KMS-11 (cell line): ENCODE results near the gene RAI14.

Experiments used
- H2AFZ ChIP-seq: fragments of 200-600 bp; sonication (generic); 2 replicates; pipeline ENCODE4 v1.6.1; 2016; ENCODE audit warnings: antibody characterized with exemption, mixed run types, low read depth
- H3K27ac ChIP-seq: fragments of 200-600 bp; sonication (generic); 2 replicates; pipeline ENCODE4 v1.6.1; 2016; ENCODE audit warnings: mild to moderate bottlenecking, mixed run types
- H3K27me3 ChIP-seq: fragments of 200-600 bp; sonication (generic); 2 replicates; pipeline ENCODE4 v1.6.1; 2017; ENCODE audit warnings: mild to moderate bottlenecking, low read depth, mixed run types, moderate library complexity; ENCODE audit not compliant: insufficient read depth
- H3K36me3 ChIP-seq: fragments of 200-600 bp; sonication (generic); 2 replicates; pipeline ENCODE4 v1.6.1; 2017; ENCODE audit warnings: mild to moderate bottlenecking, mixed run types; ENCODE audit not compliant: insufficient read depth
- H3K4me1 ChIP-seq: fragments of 200-600 bp; sonication (generic); 2 replicates; pipeline ENCODE4 v1.6.1; 2016; ENCODE audit warnings: mild to moderate bottlenecking, low read depth, mixed run types; ENCODE audit not compliant: poor library complexity, severe bottlenecking
- H3K4me2 ChIP-seq: fragments of 200-600 bp; sonication (generic); 2 replicates; pipeline ENCODE4 v1.7.0; 2016; ENCODE audit warnings: mild to moderate bottlenecking, mixed run types
- H3K4me3 ChIP-seq: fragments of 200-600 bp; sonication (generic); IDR thresholded peaks from 2 replicates; pipeline ENCODE4 v1.6.1; 2017; ENCODE audit warnings: low read depth, low read length, mixed read lengths; ENCODE audit not compliant: insufficient read depth
- H3K79me2 ChIP-seq: fragments of 200-600 bp; sonication (generic); 2 replicates; pipeline ENCODE4 v1.6.1; 2016; ENCODE audit warnings: low read depth, mixed run types; ENCODE audit not compliant: insufficient read depth
- H3K9ac ChIP-seq: fragments of 200-600 bp; sonication (generic); 2 replicates; pipeline ENCODE4 v1.6.1; 2016; ENCODE audit warnings: mild to moderate bottlenecking, mixed run types
- H4K20me1 ChIP-seq: fragments of 200-600 bp; sonication (generic); 2 replicates; pipeline ENCODE4 v1.6.1; 2016; ENCODE audit warnings: mild to moderate bottlenecking, mixed run types; ENCODE audit not compliant: insufficient read depth
- CTCF ChIP-seq: fragments of 200-600 bp; sonication (generic); conservative IDR thresholded peaks from 2 replicates; pipeline ENCODE4 v1.6.1; 2017; ENCODE audit warnings: low read depth, mild to moderate bottlenecking, antibody characterized with exemption, low read length, moderate library complexity, mixed read lengths

Gene RAI14

GRCh38 chr5:34690898-34691297, 34.8 kb downstream of the RAI14 start:
- no peak overlapping the region for H3K9ac ChIP-seq
- no peaks in the 10 kb centered on the region for H3K79me2 ChIP-seq
- H4K20me1 ChIP-seq: no peaks in the 10 kb centered on the region
- no peak for TF ChIP-seq CTCF
- no peak overlapping the region for H3K4me3 ChIP-seq
- H3K4me1 ChIP-seq: no peaks in the 10 kb centered on the region
- no peak overlapping the region for H2AFZ ChIP-seq
- H3K27ac ChIP-seq: no peak overlapping the region
- H3K36me3 ChIP-seq: no peaks in the 10 kb centered on the region
- H3K27me3 ChIP-seq: no peaks in the 10 kb centered on the region
- no peak overlapping the region for H3K4me2 ChIP-seq

GRCh38 chr5:34691326-34691725, 35.2 kb downstream of the RAI14 start:
- Histone ChIP-seq H3K79me2 (no peaks in the 10 kb centered on the region), H3K27me3 (no peaks in the 10 kb centered on the region), H3K4me1 (no peaks in the 10 kb centered on the region), H3K4me2 (no peak overlapping the region), H2AFZ (no peak overlapping the region), H3K36me3 (no peaks in the 10 kb centered on the region), H3K4me3 (no peak overlapping the region), H4K20me1 (no peaks in the 10 kb centered on the region), H3K9ac (no peak overlapping the region), H3K27ac (no peak overlapping the region)
- no peak for TF ChIP-seq CTCF

- Histone ChIP-seq H3K4me1 (no peaks in the 10 kb centered on the region), H4K20me1 (no peaks in the 10 kb centered on the region), H3K79me2 (no peaks in the 10 kb centered on the region), H3K27me3 (no peaks in the 10 kb centered on the region), H3K4me2 (no peak overlapping the region), H3K36me3 (no peaks in the 10 kb centered on the region), H2AFZ (no peak overlapping the region), H3K9ac (no peak overlapping the region), H3K27ac (no peak overlapping the region), H3K4me3 (no peak overlapping the region)
- TF ChIP-seq CTCF: no peak
Observed at GRCh38 chr5:34692786-34693185, 36.7 kb downstream of the RAI14 start.

GRCh38 chr5:34694012-34694411, 37.9 kb downstream of the RAI14 start:
- Histone ChIP-seq H3K4me1 (no peaks in the 10 kb centered on the region), H2AFZ (no peak overlapping the region), H3K79me2 (no peaks in the 10 kb centered on the region), H4K20me1 (no peaks in the 10 kb centered on the region), H3K27me3 (no peaks in the 10 kb centered on the region), H3K36me3 (no peaks in the 10 kb centered on the region), H3K9ac (no peak overlapping the region), H3K4me2 (no peak overlapping the region), H3K4me3 (no peak overlapping the region), H3K27ac (no peak overlapping the region)
- no peak for TF ChIP-seq CTCF

GRCh38 chr5:34694685-34695084, 38.6 kb downstream of the RAI14 start:
- no peak overlapping the region for H3K27ac ChIP-seq
- no peaks in the 10 kb centered on the region for H3K4me1 ChIP-seq
- H3K27me3 ChIP-seq: no peaks in the 10 kb centered on the region
- H4K20me1 ChIP-seq: no peaks in the 10 kb centered on the region
- TF ChIP-seq CTCF: no peak
- no peak overlapping the region for H3K9ac ChIP-seq
- H2AFZ ChIP-seq: no peak overlapping the region
- H3K36me3 ChIP-seq: no peaks in the 10 kb centered on the region
- H3K79me2 ChIP-seq: no peaks in the 10 kb centered on the region
- no peak overlapping the region for H3K4me3 ChIP-seq
- H3K4me2 ChIP-seq: no peak overlapping the region
